GM12874 (cell line): ENCODE data around the gene CPNE5.
A peak's percentile ranks its signal among the peaks of the same experiment; 100 is the strongest.

Experiments
- CTCF ChIP-seq: IDR thresholded peaks from 2 replicates; pipeline ENCODE4 v1.5.1; 2011; ENCODE audit warnings: low read depth, mild to moderate bottlenecking, control low read depth, low read length, moderate library complexity; ENCODE audit not compliant: insufficient read depth

The CPNE5 gene

GRCh38 chr6:36703081-36703606 is 136.1 kb downstream of the CPNE5 start:
- no peak for TF ChIP-seq CTCF

GRCh38 chr6:36702656-36703055 is 136.6 kb downstream of the CPNE5 start:
- no peak for TF ChIP-seq CTCF

- peak; percentile 57; the same call in 1 of the 2 replicates for TF ChIP-seq CTCF
Measured at GRCh38 chr6:36701401-36701991, 137.7 kb downstream of the CPNE5 start.

- no peak for TF ChIP-seq CTCF
Measured at GRCh38 chr6:36700831-36701230, 138.4 kb downstream of the CPNE5 start.

- TF ChIP-seq CTCF, result no peak
Measured at GRCh38 chr6:36700071-36700812, 139.0 kb downstream of the CPNE5 start.

GRCh38 chr6:36699348-36699747 is 139.9 kb downstream of the CPNE5 start:
- no peak for TF ChIP-seq CTCF

- TF ChIP-seq CTCF, result no peak
Measured at GRCh38 chr6:36698871-36699271, 140.4 kb downstream of the CPNE5 start.
